HG03175 (cell line): ENCODE data around the gene PI4KA.
"Not testable (repeated sequence)": the region's sequence is repeated elsewhere in the genome, so short reads cannot be mapped to it uniquely, and the experiment has no call there.

Experiments
- ATAC-seq: cut with Tn5 transposase; IDR thresholded peaks from one replicate; pipeline ENCODE4 v1.9.1; 2021; ENCODE audit warnings: mild to moderate bottlenecking, moderate library complexity; ENCODE audit not compliant: unreplicated experiment

The PI4KA gene

GRCh38 chr22:20702175-20702545 is 156.5 kb downstream of the PI4KA start:
- peak; percentile 8 for ATAC-seq

DNA sequence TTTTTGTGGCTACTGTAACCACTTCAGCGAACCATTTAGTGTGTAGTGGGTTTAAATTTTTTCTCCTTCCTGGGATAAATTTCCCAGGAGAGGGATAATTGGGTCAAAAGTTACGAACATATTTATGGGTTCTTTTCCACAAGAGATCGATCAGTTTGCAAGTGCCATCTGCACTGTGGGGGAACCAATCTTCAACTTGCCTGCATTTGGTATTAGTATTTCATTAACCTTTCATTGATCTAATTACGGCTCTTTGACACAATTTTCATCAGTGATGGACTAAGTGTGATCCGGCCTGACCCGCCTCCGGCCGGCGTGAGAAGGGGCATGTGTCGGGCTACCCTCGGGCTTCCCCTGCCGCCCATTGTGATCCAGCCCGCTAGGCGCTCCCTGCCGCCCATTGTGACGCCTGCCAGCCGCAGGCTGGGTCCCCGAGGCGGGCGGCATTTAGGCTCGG is 156.9 kb downstream of the PI4KA start:
- ATAC-seq, result not testable (repeated sequence)

DNA sequence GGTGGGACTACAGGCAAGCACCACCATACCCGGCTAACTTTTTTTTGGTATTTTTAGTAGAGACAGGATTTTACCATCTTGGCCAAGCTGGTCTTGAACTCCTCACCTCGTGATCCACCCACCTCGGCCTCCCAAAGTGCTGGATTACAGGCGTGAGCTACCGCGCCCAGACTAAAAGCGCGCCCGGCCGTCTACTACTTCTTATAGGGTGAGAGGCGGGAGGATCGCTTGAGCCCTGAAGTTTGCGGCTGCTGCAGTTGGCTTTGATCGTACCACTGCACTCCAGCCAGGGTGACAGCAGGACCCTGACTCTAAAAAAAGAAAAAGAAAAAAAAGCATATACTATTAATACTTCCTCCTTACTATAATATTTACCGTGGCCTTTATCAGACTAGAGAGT is 158.3 kb downstream of the PI4KA start:
- ATAC-seq, result not testable (repeated sequence)

DNA sequence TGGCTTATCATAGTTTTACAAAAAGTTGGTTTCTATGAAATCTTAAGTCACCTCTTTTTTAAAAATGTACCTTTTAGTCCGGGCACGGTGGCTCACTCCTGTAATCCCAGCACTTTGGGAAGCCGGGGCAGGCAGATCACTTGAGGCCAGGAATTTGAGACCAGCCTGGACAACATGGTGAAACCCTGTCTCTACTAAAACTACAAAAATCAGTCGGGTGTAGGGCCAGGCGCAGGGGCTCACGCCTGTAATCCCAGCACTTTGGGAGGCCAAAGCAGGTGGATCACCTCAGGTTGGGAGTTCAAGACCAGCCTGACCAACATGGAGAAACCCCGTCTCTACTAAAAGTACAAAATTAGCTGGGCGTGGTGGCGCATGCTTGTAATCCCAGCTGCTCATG is 158.8 kb downstream of the PI4KA start:
- ATAC-seq, result not testable (repeated sequence)

- ATAC-seq, result not testable (repeated sequence)
These were observed 161.0 kb downstream of the PI4KA start for GRCh38 chr22:20697481-20698113.

- not testable (repeated sequence) for ATAC-seq
These were observed 162.6 kb downstream of the PI4KA start for GRCh38 chr22:20696056-20696455.

DNA sequence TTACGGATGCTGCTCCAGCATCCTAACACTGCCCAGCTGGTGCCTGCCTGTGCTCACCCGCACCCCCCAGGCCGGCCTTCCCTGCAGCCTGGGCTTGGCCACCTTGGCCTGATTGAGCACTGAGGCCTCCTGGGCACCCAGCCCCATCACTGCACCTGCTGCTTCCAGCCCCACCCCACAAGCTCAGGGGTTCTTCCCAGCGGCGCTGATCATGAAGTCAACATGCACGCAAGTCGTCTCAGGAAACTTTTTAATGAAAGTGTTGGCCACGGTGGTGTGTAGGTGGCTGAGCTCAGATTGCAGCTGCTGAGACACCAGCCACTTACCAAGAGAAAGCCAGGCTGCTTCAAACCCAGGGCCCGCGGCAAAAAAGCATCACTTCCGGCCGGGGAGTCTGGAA is 163.4 kb downstream of the PI4KA start:
- ATAC-seq, result not testable (repeated sequence)

DNA sequence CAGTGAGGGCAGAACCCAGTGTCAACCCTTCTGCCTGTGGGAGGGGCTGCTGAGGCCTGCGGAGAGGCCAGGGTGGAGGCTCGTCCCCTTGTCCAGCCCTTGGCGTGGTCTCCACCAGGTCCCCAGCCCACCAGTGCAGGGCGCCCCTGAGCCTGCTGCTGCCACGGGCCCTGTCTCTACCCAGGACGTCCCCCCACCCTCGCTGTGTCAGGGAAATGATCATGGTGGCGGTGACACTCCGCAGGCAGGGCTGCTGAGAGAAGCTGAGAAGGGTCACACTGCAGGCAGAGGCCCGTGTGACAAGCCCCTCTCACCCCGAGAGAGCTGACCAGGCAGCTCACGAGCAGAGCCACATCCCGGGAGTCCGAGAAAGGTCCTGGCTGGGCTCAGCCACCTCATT is 164.4 kb downstream of the PI4KA start:
- not testable (repeated sequence) for ATAC-seq

DNA sequence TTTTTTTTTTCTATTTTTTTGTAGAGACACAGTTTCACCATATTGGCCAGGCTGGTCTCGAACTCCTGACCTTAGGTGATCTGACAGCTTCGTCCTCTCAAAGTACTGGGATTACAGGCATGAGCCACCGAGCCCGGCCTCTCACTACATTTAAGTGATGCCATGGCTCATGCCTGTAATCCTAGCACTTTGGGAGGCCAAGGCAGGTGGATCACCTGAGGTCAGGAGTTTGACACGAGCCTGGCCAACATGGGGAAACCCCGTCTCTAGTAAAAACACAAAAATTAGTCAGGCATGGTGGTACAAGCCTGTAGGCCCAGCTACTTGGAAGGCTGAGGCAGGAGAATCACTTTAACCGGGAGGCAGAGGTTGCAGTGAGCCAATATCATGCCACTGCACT is 165.7 kb downstream of the PI4KA start:
- not testable (repeated sequence) for ATAC-seq

GRCh38 chr22:20690586-20691317 is 167.9 kb downstream of the PI4KA start:
- not testable (repeated sequence) for ATAC-seq

DNA sequence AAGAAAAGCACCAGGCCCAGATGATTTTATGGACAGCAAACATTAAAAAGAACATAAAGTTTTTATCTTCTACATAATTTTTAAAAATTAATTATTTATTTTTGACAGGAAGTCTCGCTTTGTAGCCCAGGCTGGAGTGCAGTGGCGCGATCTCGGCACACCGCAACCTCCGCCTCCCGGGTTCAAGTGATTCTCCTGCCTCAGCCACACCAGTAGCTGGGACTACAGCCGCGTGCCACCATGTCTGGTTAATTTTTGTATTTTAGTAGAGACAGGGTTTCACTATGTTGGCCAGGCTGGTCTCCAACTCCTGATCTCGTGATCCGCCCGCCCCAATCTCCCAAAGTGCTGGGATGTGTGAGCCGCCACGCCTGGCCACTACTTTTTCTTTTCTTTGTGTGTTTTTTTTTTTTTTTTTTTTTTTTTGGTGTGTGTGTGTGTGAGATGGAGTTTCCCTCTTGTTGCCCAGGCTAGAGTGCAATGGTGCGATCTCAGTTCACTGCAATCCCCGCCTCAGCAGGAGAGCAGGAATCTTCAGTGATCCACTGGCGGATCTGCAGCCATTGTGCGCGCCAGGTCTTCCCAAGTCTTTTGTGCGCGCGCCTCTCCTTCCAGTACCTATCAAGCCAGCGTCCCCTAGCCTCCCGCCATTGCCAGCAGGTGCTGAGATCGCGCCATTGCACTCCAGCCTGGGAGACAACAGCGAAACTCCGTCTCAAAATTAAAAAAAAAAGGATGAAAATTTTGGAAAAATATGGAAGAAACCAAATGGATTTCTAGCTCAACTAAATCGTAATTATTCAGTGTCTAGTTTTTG is 171.0 kb downstream of the PI4KA start:
- not testable (repeated sequence) for ATAC-seq

GRCh38 chr22:20685764-20686163 is 172.8 kb downstream of the PI4KA start:
- ATAC-seq, result not testable (repeated sequence)

GRCh38 chr22:20678792-20679435 is 179.7 kb downstream of the PI4KA start:
- ATAC-seq, result not testable (repeated sequence)

DNA sequence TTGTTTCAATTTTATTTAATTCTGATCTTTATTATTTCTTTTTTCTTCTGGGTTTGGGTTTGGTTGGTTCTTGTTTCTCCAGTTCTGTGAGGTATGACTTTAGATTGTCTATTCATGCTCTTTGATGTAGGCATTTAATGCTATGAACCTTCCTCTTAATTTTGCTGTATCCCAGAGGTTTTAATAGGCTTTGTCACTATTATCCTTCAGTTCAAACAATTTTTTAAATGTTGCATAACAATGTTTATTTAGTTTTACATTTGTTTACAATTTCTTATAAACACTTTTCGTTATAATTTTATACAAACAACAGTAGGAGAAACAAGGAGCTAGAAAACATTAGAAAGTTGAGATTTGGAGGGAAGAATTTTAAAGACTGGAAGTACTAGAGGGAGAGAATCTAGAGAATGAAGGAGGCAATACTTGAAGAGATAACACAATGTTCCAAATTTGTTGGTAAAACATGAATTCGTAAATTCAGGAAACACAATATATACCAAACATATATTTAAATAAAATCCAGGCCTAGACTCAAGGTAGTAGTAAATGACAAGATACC is 180.8 kb downstream of the PI4KA start:
- ATAC-seq, result no peak

- ATAC-seq, result not testable (repeated sequence)
These were observed 183.0 kb downstream of the PI4KA start for GRCh38 chr22:20675613-20676012.

GRCh38 chr22:20674998-20675397 is 183.6 kb downstream of the PI4KA start:
- ATAC-seq, result no peak

DNA sequence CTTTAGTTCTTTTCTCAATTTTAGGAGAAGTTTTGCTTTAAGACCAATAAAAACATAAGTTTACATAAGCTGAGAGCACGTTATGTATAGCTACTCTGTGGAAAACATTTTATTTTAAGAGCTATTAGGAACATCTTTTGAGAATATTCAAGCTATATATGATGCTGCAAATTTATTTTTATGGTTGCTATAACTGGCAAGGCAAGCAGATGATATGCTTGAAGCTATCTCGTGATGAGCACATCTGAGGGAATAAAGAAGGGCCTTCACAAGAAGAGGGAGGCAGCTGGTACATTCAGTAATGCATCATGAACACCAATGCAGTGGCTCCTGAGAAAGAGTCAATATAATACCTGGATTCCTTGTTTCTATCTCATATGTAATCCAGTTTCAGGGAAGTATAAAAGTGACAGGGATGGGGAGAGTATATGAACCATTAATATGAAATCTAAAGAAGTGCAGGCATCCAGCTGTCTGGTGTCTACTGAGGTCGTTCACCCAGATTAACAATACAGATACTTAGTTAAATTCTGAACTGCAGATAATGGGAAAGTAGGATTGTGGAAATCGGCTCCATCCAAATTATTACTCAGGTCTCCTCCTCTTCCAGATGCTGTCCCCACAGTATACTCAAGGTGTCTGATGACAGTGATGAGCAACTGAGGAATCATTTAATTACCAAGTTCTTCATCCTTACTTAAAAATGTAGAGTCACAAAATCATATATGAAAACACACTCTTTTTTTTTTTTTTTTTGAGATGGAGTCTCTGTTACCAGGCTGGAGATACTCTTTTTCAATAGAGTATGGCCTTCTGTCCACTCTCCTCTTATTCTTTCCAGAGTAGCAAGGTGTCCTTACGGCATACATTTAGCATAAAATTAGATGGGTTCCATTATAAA is 185.1 kb downstream of the PI4KA start:
- ATAC-seq, result no peak

- no peak for ATAC-seq
These were observed 185.9 kb downstream of the PI4KA start for GRCh38 chr22:20672732-20673131.

DNA sequence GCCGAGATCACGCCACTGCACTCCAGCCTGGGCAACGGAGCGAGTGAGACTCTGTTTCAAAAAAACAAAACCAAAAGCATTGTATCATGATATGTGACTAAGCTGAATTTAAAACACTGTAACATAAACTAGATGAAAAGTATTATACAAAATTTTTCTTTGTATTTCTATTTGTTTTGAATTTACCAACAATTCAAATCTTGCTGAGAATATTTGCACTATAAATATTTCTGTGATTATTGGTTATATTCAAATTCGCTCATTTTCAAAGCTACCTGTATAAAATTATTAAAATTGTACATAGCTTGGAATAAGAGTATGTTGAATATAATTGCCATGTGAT is 186.6 kb downstream of the PI4KA start:
- no peak for ATAC-seq
